Hematopoietic multipotent progenitor cell treated with erythropoietin and hydrocortisone succinate and interleukin-3 and kit ligand, for 4 days (in vitro differentiated cells): Measurements from ENCODE around the gene MESD.

Source experiments
- DNase-seq: peaks from one replicate; pipeline ENCODE4 v3.0.0-alpha.2; 2015

MESD gene

GRCh38 chr15:80957556-80957955 lies 32.1 kb downstream of the MESD start:
- DNase-seq = no peak

GRCh38 chr15:80955571-80956452 lies 33.8 kb downstream of the MESD start:
- DNase-seq = peak; percentile 62

- no peak for DNase-seq
Measured at GRCh38 chr15:80953953-80954778, 35.5 kb downstream of the MESD start.

GRCh38 chr15:80953001-80953952 lies 36.3 kb downstream of the MESD start:
- DNase-seq = no peak

GRCh38 chr15:80951941-80952340 lies 37.7 kb downstream of the MESD start:
- no peak for DNase-seq

GRCh38 chr15:80950291-80951078 lies 39.1 kb downstream of the MESD start:
- no peak for DNase-seq

GRCh38 chr15:80949756-80950155 lies 39.9 kb downstream of the MESD start:
- no peak for DNase-seq

GRCh38 chr15:80948651-80949292 lies 40.8 kb downstream of the MESD start:
- no peak for DNase-seq

GRCh38 chr15:80946576-80946975 lies 43.0 kb downstream of the MESD start:
- DNase-seq = no peak

- DNase-seq = no peak
Measured at GRCh38 chr15:80945605-80946004, 44.0 kb downstream of the MESD start.

GRCh38 chr15:80944818-80945217 lies 44.8 kb downstream of the MESD start:
- no peak for DNase-seq

- no peak for DNase-seq
Measured at GRCh38 chr15:80942746-80943565, 46.7 kb downstream of the MESD start.

GRCh38 chr15:80942266-80942665 lies 47.4 kb downstream of the MESD start:
- no peak for DNase-seq

- DNase-seq = no peak
Measured at GRCh38 chr15:80940851-80941250, 48.8 kb downstream of the MESD start.

- DNase-seq = no peak
Measured at GRCh38 chr15:80940331-80940730, 49.3 kb downstream of the MESD start.

GRCh38 chr15:80939216-80939615 lies 50.4 kb downstream of the MESD start:
- no peak for DNase-seq

GRCh38 chr15:80937718-80938117 lies 51.9 kb downstream of the MESD start:
- DNase-seq = no peak

- no peak for DNase-seq
Measured at GRCh38 chr15:80936288-80937078, 53.1 kb downstream of the MESD start.

GRCh38 chr15:80934761-80935221 lies 54.8 kb downstream of the MESD start:
- DNase-seq = no peak

- DNase-seq = no peak
Measured at GRCh38 chr15:80932989-80933388, 56.6 kb downstream of the MESD start.
